NCI-H1105 (cell line): ENCODE data around the gene RNGTT.

Experiments used
- DNase-seq: peaks from one replicate; lab custom pipeline; 2025; lab: John Stamatoyannopoulos, UW

Gene RNGTT

DNA sequence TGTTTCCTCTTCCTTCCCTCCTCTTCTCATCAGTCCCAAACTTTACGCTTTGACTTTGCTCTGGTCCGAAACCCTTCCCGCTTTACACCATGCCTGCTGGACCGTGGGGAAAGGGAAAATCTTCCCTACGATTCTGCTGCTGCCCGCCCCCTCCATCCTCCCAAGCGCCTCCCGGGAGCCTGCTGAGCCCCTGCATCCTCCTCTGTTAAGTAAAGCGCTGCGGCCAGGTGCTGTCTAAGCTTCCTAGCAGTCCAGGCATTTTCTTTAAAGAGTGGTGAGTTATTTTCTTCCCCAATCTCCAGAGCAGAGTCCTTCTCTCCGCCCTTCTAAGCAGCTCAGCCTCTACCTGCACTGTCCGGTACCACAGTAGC, 376.3 kb downstream of the RNGTT start:
- DNase-seq, result no peak

DNA sequence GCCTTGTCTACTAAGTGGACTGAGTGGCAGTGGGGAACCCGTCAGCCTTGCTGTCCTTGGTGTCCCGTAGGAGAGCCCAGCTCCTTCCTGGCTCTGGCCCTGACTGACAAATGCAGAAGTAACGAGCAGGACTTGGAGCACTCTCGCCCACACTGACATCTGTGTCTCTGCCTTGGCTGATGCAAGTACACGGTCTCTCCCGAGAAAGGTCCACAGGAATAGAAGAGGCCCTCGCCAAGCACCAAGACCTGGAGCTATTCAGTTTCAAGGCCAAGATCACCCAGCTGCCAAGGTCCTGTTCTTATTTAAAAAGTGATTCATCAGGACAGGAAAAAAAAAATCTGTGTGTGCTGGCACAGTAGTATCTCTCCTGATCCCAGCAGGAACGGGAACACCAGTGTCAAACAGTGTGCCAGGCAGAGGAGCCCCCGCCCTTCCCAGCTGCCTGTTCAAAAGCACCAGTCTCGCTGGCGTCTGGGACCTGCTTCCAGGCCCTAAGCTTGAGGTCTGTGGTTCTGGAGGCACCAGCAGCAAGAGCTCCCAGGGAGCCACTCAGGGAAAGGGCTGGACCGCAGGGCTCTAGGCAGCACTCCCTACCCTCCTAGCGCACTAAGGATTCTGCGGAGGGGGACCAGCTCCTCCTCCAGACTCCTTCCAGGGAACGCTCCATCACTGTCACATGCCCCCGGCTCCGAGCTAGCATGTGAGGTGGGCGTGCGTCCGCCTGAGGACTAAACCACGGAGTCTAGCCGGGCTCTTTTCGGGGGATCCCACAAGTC, 376.9 kb downstream of the RNGTT start:
- DNase-seq, result no peak

DNA sequence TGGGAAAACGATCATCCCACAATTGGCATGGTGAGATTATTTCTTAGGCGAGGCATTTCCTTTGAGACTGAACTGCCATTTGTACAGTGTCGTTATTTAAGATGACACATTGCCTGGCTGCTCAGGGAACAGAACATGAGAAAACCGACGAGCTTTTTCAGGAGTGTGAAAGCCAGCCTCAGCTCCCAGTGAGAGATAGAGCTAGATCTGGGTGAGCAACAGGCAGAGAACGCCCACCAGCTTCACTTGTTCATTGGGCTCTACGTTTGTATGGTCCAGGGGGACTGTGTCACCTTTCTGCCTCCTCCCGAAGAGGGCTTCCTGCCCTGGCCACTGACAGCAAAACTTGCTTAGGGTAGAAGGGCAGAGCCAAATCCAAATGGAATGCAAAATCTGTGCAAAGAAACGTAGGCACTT, 378.1 kb downstream of the RNGTT start:
- DNase-seq, result no peak

DNA sequence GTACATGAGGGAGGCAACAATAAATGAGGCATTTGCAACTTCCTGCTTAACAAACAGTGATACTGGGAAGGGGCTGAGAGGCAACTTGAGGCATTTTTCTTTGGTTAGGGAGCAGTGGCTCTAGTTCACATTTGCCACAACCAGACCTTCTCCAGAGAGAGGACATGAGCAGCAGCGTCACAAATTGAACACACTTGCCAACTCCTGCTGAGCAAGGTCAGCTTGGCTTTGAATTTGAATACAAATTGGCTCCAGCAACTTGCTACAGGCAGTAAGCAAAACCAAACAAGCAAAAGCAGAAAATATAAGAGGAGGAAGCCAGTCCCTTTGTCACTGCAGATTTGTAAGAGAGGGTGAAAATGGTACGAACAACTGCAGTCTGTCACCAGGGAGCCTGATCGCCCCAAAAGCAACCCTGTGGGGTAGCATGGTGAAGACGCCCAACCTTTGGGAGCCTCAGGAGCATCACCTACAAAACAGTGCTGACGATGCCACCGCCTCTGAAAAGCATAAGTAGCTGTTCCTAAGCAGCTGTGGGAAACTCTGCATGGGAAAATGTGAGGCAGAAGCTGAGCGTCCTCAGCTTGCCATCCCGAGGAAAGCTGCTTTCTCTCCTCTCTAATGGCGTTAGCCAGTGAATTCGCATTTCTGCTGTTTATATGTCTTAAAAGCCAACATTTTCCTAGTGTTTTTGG, 378.7 kb downstream of the RNGTT start:
- DNase-seq, result no peak

DNA sequence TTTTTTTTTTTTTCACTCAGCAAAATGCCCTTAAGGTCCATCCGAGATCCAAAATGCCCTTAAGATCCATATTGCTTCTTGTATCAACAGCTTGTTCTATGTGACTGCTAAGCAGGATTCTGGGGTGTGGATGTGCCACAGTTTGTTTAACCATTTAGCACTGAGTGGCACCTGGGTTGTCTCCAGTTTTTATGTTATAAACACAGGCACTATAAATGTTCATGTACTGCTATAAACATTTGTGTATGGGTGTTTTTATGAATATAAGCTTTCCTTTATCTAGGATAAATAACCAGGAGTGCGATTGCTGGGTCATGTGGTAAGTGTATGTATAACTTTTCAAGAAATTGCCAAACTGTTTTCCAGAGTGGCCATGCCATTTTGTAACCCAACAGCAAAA, 386.0 kb downstream of the RNGTT start:
- no peak for DNase-seq

DNA sequence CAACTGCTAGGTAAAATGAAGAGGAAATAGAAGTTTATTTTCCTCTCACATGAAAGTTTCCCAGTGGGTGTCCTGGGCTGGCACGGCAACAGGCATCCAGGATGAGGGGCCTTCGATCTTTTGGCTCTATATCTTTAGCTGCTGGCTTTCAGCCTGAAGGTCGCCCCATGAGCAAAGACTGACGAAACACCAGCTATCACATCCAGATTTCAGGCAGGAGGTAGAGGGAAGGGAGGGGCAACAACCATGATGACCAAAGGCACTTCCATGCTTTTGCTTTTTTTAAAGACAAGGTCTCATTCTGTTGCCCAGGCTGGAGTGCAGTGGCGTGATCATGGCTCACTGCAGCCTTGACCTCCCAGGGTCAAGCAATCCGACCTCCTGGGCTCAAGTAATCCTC, 387.9 kb downstream of the RNGTT start:
- DNase-seq, result no peak

DNA sequence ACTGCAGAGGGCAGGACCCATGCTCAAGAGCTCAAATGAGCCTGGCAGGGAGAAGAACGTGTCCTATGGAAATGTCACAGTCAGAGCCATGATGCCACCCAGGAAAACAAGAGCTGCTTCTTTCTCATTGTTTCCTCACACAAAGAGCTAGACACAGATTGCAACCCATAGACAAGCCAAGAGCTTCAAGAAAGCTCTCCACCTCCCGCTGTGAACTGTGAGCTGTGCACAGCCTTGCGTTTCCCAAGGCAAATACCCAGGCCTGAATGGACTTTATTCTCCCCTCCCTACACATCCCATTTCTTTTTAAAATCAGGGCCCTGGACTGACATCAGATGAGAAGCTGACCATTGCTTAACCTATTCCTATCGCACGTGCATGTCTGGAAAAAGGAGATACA, 388.8 kb downstream of the RNGTT start:
- no peak for DNase-seq

DNA sequence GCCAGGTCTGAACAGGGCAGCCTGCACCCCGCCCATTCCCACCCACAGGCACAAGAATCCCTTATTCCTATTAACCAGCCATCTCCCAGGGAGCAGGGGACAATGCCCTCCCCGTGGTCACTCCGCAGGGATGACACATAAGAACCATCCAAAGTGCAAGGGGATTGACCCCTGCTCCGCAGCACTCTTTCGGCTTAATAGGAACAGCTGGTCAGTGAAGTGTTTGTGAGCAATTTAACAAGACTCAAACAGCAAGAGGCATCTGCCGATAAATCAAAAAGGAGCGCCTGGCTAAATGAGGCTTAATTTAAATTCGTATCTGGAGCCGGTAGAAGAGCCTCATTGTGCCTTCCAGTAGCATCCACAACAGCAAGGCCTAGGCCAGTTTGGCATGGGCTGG, 389.4 kb downstream of the RNGTT start:
- no peak for DNase-seq

DNA sequence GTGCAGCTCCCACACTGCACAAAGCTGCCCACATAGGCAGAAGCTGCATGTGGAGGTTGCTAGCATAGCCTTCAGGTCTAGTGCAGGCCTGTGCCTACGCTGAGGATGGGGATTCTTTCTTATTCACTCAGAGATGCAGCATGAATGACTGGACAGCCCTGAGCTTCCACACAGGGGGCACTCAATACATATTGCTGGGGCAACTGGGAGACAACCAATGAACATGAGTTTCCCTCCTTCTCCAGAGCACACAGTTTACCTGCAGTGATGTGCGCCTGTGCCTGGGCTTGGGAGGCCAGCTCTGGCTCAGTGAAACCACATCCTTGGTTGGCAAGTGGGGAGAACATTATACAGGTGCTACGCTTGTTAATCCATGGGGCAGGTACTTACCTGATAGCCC, 389.9 kb downstream of the RNGTT start:
- no peak for DNase-seq

DNA sequence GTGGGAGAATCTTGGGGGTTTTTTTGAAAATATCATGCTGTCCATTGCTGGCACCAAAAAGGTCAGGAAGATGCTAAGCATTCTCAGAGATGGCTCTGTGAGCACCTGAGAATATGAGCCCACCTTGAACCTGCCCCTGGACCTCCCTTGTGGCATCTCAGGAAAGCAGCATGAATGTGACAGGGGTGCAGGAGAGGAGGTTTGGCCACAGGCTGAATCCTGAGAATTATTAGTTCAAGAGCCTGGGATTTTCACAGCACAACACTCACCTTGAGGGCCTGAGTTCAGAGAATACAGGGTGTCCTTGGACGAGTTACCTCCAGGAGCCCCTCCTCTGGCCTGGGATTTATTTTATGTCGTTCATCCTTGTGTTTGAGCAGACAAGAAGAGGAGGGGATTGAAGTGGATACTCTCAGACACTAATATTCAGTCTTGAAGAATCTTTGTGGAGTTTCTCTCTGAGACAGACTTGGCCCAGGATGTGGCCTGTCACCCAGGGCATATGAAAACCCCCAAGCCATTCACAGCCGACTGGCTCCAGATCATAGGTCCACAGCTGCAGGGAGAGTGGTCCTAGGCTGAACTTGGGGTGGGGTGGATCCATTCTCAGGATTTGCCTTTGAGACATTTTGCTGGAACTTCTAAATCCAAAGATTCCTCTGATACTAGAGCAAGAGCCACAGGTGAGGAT, 390.8 kb downstream of the RNGTT start:
- no peak for DNase-seq

DNA sequence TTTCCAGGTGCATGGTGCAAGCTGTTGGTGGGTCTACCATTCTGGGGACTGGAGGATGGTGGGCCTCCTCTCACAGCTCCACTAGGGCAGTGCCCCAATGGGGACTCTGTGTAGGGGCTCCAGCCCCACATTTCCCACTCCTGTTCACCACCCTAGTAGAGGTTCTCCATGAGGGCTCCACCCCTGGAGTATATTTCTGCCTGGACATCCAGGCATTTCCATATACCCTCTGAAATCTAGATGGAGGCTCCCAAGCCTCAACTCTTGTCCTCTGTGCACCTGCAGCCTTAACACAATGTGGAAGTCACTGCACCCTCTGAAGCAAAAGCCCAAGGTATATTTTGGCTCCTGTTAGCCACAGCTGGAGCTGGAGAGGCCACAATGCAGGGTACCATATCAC, 393.5 kb downstream of the RNGTT start:
- no peak for DNase-seq

DNA sequence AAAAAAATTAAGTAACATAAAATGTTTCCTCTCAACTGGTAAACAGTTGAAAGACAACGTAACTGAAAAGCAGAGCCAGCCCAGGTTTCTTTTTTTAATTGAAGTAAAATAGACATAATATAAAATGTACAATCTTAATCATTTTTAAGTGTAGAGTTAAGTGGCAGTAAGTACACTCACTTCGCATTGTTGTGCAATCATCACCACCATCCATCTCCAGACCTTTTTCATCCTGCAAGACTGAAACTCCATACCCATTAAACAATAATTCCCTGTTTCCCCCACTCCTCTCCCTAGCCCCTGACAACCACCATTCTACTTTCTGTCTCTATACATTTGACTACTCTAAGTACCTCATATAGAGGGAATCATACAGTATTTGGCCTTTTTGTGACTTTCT, 395.7 kb downstream of the RNGTT start:
- DNase-seq, result no peak

DNA sequence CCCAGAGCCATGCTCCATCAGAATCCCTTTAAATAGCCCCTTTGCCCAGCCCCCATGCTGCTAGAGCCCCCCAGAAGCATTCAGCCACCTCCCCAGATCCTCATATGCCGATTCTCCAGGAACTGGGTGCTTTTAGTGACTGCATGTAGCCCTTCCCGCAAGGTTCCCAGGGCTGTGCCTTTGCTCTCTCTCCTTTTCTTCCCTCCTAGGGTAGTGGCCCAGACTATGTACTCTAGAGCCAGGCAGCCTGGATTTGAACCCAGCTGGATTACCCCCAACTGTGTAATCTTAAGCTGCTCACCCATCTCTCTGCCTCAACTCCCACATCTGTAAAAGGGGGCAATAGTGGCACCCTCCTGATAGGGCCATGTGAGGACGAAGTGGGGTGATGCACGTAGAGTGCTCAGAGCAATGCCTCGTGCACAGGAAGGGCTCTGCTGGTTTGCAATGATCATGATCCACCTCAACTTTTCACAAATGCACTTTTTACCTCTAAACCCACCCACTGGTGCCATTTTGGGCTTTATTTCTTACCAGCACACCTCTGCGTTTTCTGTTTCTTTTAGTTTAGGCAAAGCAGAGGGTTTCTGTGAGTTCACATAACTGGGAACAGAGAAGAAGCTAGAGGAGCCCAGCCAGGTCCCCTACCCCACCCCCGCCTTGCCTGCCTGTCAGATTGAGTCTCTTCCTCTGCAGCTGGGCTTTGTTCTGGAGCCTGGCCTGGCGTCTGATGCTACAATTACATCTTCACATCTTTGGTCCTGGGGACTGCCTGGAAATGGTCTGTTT, 396.5 kb downstream of the RNGTT start:
- no peak for DNase-seq

DNA sequence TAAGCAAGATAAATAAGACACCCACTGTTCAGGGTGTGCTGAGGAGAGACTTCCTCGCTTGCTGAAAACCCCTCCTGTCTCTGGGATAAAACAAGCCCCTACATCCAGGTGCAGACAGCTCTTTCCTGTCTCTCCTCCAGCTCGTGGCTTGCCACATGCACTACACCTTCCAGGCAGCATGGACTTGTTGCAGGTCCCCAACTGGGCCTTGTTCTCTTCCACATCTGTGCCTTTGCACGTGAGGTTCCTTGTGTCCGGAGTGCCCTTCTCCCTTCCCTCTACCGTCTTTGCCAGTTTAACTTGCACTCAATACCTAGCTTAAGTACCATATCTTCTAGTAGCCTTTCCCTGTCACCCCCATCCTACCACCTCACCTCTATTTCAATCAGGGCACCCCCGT, 397.6 kb downstream of the RNGTT start:
- no peak for DNase-seq

DNA sequence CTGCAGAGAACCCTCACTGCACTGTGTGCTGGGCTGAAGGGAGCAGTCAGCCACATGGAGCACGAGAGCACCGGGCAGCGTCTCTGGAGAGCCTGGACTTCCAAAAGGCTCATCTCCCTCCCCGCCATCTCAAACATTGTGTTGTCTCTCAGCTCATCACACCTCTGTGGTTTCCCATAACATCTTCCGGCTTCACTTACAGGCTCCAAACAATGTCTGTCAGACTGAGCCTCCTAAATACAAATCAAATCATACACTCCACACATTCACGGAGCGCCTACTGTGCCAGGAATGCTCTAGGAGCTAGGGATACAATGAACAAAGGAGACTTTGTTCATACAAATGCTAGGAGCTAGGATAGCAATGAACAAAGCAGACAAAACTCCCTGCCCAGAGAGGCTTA, 398.0 kb downstream of the RNGTT start:
- no peak for DNase-seq

DNA sequence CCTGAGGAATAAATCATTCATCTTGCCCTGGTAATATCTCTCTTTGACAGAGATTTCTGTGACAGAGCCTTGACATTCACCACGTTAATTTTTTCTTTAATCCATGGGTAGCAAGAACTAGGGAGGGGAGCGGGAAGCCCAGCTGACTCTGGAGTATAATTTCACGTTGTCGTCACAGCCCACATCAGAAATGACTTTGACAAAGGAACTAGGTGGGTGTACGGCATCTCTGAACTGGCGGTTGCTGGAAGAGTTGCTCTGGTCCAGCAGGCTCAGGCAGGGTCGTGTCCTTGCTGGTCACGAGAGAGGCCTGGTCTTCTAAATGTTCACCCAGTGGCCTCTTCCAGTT, 400.2 kb downstream of the RNGTT start:
- DNase-seq, result no peak

DNA sequence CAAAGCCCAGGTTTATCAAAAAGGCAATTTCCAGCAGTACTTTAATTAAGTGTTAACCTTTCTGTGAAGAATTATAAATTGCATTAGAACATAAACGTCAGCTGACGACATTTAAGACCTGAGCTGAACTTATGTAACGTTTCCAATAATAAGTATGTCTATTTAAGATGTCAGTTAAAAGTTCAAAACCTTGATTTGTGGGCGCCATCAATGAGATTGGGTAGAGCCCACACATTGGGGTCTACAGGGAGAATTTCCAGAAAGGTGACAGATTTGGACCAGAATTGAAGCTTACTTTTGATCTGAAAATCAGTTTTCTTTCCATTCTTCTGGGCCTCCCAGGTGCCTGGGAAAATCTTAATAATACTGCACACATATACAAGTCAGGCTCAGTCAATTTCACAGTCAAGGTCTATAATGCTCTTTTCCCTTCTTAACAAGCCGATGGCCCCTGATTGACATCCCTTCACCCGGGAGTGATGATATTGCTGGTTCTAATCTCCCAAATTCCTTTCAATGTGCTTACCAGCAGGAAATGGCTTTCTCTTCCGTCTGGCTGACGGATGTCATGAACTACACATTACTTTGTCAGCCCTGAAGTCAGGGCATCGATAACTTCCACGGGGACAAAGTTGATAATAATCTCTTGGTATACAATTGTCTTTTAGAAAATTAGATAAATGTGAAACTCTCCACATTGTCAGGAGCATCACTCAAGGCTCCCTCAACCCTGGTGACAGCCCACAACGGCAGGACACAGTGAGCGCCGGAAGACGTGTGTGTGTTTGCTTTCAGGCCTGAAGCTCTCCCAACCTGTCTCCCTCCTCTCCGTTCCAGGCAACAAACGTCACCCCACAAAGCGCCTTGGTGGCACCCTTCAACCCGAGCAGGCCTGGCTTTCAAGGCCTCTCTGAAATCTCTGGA, 400.8 kb downstream of the RNGTT start:
- DNase-seq, result no peak

DNA sequence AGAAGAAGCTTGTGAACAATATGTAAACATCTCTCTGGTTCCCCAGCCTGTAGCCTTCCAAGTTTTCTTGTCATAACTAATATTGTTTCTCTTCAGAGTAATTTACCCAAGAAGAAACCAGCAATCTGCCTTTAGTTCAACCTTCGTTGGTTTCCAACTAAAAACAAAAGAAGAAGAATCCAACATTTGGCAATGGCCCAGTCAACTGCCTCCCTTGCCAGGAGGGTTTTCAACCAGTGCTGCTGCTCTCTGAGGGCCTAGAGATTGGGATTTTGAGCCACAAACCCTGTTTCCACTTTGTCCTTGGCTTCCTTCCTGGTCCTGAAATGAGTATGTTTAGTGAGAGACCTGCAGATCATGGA, 401.5 kb downstream of the RNGTT start:
- DNase-seq, result no peak

DNA sequence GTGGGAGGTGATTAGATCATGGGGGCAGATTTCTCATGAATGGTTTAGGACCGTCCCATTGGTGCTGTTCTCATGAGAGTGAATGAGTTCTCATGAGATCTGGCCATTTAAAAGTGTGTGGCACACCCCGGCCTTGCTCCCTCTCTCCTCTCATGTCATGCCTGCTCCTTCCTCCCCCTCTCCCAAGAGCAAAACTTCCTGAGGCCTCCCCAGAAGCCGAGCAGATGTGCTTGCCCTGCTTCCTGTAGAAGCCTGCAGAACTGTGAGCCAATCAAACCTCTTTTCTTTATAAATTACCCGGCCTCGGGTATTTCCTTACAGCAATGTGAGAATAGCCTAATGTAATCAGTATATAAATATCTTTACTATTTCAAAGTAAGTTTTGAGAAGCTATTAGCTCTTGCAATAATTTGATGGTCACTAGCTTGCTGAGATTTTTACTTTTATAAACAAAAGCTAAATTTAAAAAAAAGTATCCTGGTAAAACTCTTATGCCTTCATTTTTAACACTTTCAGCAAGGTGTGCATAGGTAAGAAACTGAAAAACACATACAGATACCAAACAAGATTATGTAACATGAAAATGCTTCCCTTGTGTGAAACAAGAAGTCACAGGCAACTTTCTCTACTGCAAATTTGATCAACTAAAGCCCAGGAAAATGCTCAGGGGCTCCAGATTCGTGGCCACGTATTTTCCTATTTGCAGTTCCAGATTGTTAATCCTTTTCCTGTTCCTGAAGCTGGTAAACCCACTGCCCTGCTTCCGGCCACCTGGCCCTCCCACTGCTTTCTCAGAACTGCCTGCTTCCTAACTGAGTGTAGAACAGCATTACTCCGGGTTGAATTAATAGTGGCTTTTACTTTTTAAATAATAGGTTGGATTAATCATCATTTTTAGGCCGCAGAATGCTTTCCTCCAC, 402.1 kb downstream of the RNGTT start:
- DNase-seq, result no peak
